Measurements from ENCODE around the gene TOB1.
"Not testable (repeated sequence)": the region's sequence is repeated elsewhere in the genome, so short reads cannot be mapped to it uniquely, and the experiment has no call there.

The TOB1 gene

GRCh38 chr17:50877838-50878237 is 11.7 kb upstream of the TOB1 start:
- no peak for DNase-seq
- Histone ChIP-seq H3K27ac (no peak overlapping the region), H3K4me1 (peaks cover 0 to 20% (median 4%) of the 10 kb centered on the region in 4 donors), H3K4me3 (no peak overlapping the region), H3K27me3 (no peaks in the 10 kb centered on the region), H3K9me3 (peaks cover 0 to 3% (median 0%) of the 10 kb centered on the region in 3 donors), H3K36me3 (no peaks in the 10 kb centered on the region)
- no peak for TF ChIP-seq CTCF (IDR thresholded peaks at IDR 0.05)
- intact Hi-C loops (cut with DNase I; ENCODE audit: low total_unique reads): loop anchor here (5.0 kb wide), 1 partner anchor 34 kb away; no protein-coding TSS in a partner anchor

GRCh38 chr17:50877042-50877441 is 10.9 kb upstream of the TOB1 start:
- H3K27ac ChIP-seq, H3K9me3 ChIP-seq, H3K36me3 ChIP-seq, DNase-seq, H3K4me3 ChIP-seq, H3K27me3 ChIP-seq: not testable (repeated sequence)
- intact Hi-C loops (cut with DNase I; ENCODE audit: low total_unique reads): loop anchor here (5.0 kb wide), 1 partner anchor 35 kb away; no protein-coding TSS in a partner anchor
- peaks cover 0 to 28% (median 11%) of the 10 kb centered on the region in 4 donors for H3K4me1 ChIP-seq

GRCh38 chr17:50875074-50875473 is 8.9 kb upstream of the TOB1 start:
- Histone ChIP-seq H3K4me1 (peaks cover 0 to 29% (median 11%) of the 10 kb centered on the region in 4 donors), H3K9me3 (peaks cover 0 to under 1% (median 0%) of the 10 kb centered on the region in 3 donors), H3K27ac (no peak overlapping the region), H3K27me3 (no peaks in the 10 kb centered on the region), H3K4me3 (no peak overlapping the region), H3K36me3 (no peaks in the 10 kb centered on the region)
- intact Hi-C loops (cut with DNase I; ENCODE audit: low total_unique reads): loop anchor here (5.0 kb wide), 1 partner anchor 37 kb away; no protein-coding TSS in a partner anchor
- DNase-seq: no peak
- TF ChIP-seq CTCF (IDR thresholded peaks at IDR 0.05): no peak

- H3K27me3 ChIP-seq: no peaks in the 10 kb centered on the region
- H3K27ac ChIP-seq: peak overlapping the region; percentile 57 to 59
- no peaks in the 10 kb centered on the region for H3K9me3 ChIP-seq
- no peak for TF ChIP-seq CTCF (IDR thresholded peaks at IDR 0.05)
- no peaks in the 10 kb centered on the region for H3K36me3 ChIP-seq
- intact Hi-C loops (cut with DNase I; ENCODE audit: low total_unique reads): no loop called here
- H3K4me1 ChIP-seq: peaks cover 0 to 42% (median 22%) of the 10 kb centered on the region in 4 donors
- H3K4me3 ChIP-seq: no peak overlapping the region
- peak; percentile 39 to 88 for DNase-seq
Observed at GRCh38 chr17:50872710-50873424, 6.7 kb upstream of the TOB1 start.

- Histone ChIP-seq H3K4me3 (no peak overlapping the region), H3K27ac (peak overlapping the region; percentile 57 to 59), H3K36me3 (no peaks in the 10 kb centered on the region), H3K9me3 (no peaks in the 10 kb centered on the region), H3K4me1 (peaks cover 0 to 42% (median 22%) of the 10 kb centered on the region in 4 donors), H3K27me3 (no peaks in the 10 kb centered on the region)
- no peak for DNase-seq
- TF ChIP-seq CTCF (IDR thresholded peaks at IDR 0.05): no peak
- intact Hi-C loops (cut with DNase I; ENCODE audit: low total_unique reads): no loop called here
Observed at GRCh38 chr17:50871898-50872297, 5.7 kb upstream of the TOB1 start.

GRCh38 chr17:50871364-50871763 is 5.2 kb upstream of the TOB1 start:
- H3K27ac ChIP-seq: peak overlapping the region; percentile 57 to 59
- no peak for TF ChIP-seq CTCF (IDR thresholded peaks at IDR 0.05)
- intact Hi-C loops (cut with DNase I; ENCODE audit: low total_unique reads): no loop called here
- H3K4me1 ChIP-seq: peaks cover 0 to 42% (median 22%) of the 10 kb centered on the region in 4 donors
- H3K4me3 ChIP-seq: no peak overlapping the region
- no peaks in the 10 kb centered on the region for H3K27me3 ChIP-seq
- no peaks in the 10 kb centered on the region for H3K9me3 ChIP-seq
- DNase-seq: no peak
- H3K36me3 ChIP-seq: no peaks in the 10 kb centered on the region
